Measurements from ENCODE around the gene GRIN2A.

The GRIN2A gene
- 0 to 0.33 (median 0.06) reads per million in 18 experiments for total RNA-seq

- no peak for DNase-seq
Measured at GRCh38 chr16:10182222-10183053, at the start of gene GRIN2A. Gene GRIN2A (minus strand): TSS chr16:10182428. CDS start chr16:10180411, 2,017 bp downstream.

DNA sequence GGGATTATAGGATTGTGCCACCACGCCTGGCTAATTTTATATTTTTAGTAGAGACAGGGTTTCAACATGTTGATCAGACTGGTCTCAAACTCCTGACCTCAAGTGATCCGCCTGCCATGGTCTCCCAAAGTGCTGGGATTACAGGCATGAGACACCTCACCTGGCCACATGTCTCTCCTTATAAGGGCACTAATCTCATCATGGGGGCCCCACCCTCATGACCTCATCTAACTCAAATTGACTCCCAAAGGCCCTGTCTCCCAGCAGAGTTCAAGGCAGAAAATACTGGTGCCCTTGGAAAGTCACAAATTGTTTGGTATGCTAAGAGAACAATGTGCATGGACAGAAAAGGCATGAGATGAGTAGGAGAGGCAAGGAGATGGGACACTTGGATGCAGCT, 49.3 kb upstream of the GRIN2A start:
- no peak for DNase-seq

GRCh38 chr16:10228779-10229178, 46.6 kb upstream of the GRIN2A start:
- DNase-seq = no peak

DNA sequence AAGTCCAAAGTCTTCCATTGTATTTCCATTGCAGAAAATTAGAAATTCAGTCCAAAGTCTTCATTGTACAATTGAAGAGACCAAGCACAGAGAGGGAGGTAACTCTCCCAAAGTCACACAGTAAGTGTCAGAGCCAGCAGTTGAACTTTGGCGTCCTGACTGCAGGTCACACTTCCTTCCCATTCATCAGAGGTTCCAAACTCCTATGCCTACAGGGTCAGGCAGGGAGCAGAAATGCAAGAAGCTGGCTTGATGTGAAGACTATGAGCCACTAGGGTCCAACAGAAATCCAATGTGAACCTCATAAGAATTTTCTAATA, 44.7 kb upstream of the GRIN2A start:
- no peak for DNase-seq

- no peak for DNase-seq
Measured at GRCh38 chr16:10226141-10226986, 44.1 kb upstream of the GRIN2A start.

DNA sequence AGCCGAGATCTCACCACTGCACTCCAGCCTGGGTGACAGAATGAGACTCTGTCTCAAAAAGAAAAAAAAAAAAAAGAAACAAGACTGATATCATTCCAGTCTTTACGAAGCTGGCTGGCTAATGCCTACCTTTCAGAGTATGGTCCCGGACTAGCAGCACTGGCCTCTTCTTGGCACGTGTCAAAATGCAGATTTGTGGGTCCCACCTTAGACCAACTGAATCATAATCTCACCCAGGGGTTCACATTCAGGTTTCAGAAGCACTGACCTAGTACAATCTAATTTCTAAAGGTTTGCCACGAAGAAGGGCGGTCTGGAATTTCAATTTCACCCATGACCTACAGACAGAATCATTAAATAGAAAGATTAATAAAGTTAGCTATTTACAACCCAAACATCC, 43.4 kb upstream of the GRIN2A start:
- DNase-seq = no peak

GRCh38 chr16:10224850-10225249, 42.6 kb upstream of the GRIN2A start:
- DNase-seq = no peak

- DNase-seq = no peak
Measured at GRCh38 chr16:10220942-10221341, 38.7 kb upstream of the GRIN2A start.

GRCh38 chr16:10219742-10220141, 37.5 kb upstream of the GRIN2A start:
- no peak for DNase-seq

DNA sequence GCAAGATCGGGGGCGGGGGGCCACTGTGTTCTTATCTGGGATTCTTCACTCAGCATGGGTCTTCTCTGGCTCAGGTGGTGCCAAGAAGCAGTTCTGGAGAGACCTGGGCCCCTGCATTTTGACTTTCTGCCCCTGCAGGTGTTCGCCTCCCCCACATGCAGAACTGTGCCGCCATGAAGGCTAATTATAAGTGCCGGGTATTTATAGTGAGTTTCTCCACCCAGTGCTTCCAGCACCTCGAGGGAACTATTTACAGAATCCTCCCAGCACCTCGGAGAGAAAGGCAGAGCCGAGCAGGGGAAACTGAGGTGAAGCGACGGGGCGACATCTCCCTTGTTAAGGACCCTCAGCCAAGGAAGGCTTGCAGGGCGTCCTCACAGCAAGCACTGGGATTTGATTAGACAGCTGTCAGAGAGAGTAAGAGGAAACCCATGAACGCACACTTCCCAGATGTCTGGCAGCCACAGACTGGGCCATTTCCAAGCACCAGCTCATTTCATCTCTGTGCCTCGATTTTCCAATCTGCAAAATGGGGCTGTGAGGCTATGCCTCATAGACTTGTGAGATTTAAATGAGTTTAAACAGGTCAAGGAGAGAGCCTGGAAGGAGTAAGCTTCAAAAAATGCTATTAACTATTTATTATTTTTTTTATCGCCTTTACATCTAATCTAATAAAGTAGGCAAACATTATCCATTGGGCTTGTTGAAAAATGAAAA, 36.4 kb upstream of the GRIN2A start:
- no peak for DNase-seq

DNA sequence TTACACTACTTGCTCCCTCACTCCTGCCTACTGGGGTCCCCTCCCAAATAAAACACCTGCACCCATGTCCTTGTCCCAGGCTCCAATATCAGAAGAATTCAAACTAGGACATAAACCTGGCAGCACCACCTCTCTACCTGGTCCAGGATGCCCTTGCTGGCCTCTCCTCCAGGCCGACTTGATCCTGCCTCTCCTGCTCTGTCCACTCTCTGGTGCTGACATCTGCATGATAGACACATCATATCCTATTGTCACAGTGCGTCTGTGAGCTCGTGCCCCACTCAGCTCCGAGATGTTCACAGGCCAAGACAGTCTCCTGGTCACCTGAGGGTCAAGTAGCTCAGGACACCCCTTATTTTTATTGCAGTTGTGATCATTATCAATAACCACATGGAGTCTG, 31.5 kb upstream of the GRIN2A start:
- no peak for DNase-seq

DNA sequence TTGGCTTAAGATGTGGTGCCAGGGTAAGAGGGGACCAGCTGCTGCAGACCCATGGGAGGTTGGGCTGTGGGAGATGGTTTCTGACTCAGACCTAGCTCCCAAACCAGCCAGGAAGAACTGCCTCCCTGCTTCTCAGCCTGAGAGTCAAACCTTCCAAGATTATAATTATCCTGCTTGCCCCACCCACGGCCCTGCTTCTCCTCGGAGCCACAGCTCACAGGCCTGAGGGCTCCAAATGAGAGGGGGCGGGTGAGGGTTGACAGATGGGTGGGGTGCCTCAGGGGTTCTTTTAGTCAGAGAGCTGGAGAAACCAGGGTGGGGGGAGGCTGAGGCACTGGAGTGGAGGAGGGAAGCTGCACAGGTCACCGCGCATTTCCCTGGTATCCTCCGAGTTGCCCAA, 28.7 kb upstream of the GRIN2A start:
- no peak for DNase-seq

DNA sequence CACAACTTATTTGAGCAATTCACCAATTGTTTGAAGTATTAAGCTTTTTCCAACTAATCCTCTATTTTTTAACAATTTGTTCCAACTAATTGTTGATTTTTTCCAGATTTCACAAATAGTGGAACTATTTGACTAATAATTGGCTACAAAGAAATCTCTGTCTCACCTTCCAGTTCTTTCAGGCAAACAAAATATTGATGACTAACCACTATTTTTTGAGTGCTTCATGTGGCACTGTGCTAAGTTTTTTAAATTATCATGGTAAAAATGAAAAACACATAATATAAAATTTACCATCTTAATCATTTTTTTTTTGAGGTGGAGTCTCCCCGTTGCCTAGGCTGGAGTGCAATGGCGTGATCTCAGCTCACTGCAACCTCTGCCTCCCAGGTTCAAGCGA, 24.6 kb upstream of the GRIN2A start:
- DNase-seq = no peak

DNA sequence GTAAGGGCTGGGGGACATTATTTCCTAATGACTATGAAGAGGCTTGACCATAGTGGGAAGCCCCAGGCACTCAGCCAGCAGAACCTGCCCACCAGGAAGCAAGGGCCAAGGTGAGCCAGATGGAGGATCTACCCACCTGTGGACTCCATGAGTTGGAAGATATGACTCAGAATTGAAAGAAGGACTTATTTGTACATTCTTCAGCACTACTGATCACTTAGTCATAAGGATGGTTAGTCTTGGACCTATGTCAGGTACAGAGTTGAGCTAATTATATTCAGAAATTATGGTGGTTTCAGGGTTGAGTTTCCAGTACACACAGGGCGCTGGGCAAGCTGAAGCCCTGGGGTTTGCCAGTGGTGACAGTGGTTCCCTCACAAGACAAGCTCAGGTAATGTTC, 24.0 kb upstream of the GRIN2A start:
- no peak for DNase-seq

DNA sequence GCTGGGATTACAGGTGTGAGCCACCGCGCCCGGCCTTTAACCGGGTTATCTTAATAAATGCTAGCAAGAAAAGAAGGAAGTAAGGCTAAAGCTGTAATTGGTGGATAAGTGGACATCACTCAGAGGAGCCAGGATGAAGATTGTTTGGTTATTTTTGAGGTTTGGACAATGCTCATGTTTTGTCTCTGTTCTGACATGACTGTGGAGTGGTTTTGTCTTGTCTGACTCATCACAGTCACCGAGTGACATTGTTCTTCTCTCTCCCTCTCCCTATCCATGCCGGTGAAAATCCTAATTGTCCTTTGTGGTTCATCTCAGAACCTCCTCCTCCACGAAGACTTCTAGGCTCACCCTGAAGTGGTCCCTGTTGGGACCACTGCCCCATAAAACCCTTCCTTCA, 23.5 kb upstream of the GRIN2A start:
- no peak for DNase-seq

DNA sequence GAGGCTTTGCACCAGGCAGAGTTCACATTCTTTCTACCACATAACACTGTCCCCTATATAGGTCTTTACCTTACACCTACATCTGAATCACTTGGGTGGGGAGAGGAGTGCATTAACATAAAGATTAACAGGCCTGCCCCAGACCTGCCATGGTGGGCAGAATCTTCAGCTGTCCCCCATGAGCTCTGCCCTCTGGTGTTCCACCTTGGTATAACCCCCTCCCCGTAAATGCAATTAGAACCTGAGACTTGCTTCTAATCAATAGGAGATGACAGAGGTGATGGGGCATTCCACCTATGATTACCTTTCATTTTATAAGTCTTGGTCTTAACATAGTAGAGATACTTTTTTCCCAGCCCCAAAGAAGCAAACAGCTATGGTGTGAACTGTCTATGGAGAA, 20.4 kb upstream of the GRIN2A start:
- no peak for DNase-seq

- DNase-seq = no peak
Measured at GRCh38 chr16:10200637-10201586, 18.7 kb upstream of the GRIN2A start.

GRCh38 chr16:10196999-10197398, 14.8 kb upstream of the GRIN2A start:
- DNase-seq = peak in 1 of 2 donors; percentile 5

DNA sequence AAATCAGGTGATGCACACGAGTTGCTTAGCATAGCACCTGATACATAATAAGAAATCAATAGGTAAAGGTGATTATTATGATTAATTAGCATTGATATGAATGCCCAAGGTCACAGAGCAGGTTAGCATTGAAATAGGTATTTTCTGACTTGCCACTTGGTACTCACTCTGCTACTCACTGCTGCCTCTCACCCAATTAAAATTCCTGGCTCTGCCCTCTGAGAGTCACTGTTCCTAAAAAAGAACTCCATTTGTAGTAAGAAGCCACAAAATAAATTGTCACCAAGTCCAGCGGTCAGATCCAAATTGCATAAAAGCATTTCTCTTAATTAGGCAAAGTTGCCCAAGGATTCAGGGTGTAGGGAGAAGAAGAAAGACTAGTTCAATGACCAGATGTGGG, 8.9 kb upstream of the GRIN2A start:
- DNase-seq = no peak

- DNase-seq = no peak
Measured at GRCh38 chr16:10189861-10190390, 7.7 kb upstream of the GRIN2A start.

- no peak for DNase-seq
Measured at GRCh38 chr16:10188236-10188635, 6.0 kb upstream of the GRIN2A start.
